WTC11 (cell line): Measurements from ENCODE around the gene NDUFV3.

Experiments used
- CTCF ChIP-seq: fragments of 200-600 bp; IDR thresholded peaks from 2 replicates; pipeline ENCODE4 v1.8.0; 2022; ENCODE audit warnings: antibody characterized with exemption
- FOXP4 ChIP-seq: sonication (generic); formaldehyde crosslinking; IDR thresholded peaks from 2 replicates; pipeline ENCODE4 v1.8.0; 2022; ENCODE audit warnings: mild to moderate bottlenecking, missing genetic modification reagents
- MLX ChIP-seq: sonication (generic); formaldehyde crosslinking; IDR thresholded peaks from 2 replicates; pipeline ENCODE4 v1.8.1; 2023; ENCODE audit warnings: mild to moderate bottlenecking, missing genetic modification reagents, moderate library complexity
- NFYB ChIP-seq: sonication (generic); formaldehyde crosslinking; conservative IDR thresholded peaks from 2 replicates; pipeline ENCODE4 v1.8.0; 2022; ENCODE audit warnings: low read depth, missing genetic modification reagents
- NR3C1 ChIP-seq: sonication (generic); formaldehyde crosslinking; conservative IDR thresholded peaks from 2 replicates; pipeline ENCODE4 v1.8.1; 2023; ENCODE audit warnings: low read depth, mild to moderate bottlenecking, missing genetic modification reagents
- SOX15 ChIP-seq: fragments of 250-450 bp; sonication (Bioruptor Pico); IDR thresholded peaks from 2 replicates; pipeline ENCODE4 v1.9.0; 2021; ENCODE audit warnings: mild to moderate bottlenecking
- SP1 ChIP-seq: sonication (generic); formaldehyde crosslinking; conservative IDR thresholded peaks from 2 replicates; pipeline ENCODE4 v1.8.1; 2022; ENCODE audit warnings: missing genetic modification reagents

GRCh38 chr21:42847051-42847707 is 45.9 kb upstream of the NDUFV3 start:
- no peak for TF ChIP-seq SP1 (CRISPR knock-in tag)
- no peak for TF ChIP-seq CTCF
- TF ChIP-seq MLX, result no peak
- no peak for TF ChIP-seq SOX15 (CRISPR knock-in tag)
- TF ChIP-seq NR3C1 (CRISPR knock-in tag), result no peak
- TF ChIP-seq NFYB, result no peak
- TF ChIP-seq FOXP4 (CRISPR knock-in tag), result no peak
